ENCODE results near the gene C1D. TPM values are rescaled to one million over a fixed set of nuclear protein-coding genes. Genes with fewer than 3 reads are reported as not detected.

C1D gene
- total and polyA plus RNA-seq, 2 donors (not counting 1 experiment from before 2014, with no cell fraction given), result 21.3 to 63.1 TPM

DNA sequence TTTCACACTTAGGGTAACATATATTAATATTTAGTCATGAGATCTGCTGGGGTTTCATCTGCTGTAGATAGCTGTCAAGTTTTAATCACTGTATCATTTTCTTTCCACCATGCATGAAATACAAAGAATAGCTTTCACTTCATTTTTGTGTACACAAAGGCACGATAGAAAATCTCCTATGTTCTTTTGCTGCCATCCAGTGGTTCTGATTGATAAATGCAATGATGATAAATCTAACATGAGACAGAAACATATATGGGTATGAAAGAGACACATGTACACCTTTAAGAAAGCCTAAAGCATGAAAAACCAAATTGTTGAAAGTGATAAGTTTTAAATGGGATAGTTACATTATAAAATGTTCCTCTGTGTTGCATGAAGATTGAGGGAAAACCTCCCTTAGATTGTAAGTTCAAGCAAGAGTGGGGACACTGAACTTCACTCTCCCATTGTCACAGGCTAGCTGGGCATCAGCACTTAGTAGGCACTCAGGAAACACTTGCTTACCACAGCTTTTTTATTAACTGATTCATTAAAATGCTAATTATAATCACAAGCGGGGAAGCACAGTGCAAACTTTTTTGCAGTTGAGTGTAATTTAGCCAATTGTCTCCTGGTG, 31.2 kb downstream of the C1D start:
- Histone ChIP-seq H3K4me1 (ENCODE audit: control insufficient read depth, extremely low read depth, insufficient read depth, low read length) (no peaks in the 10 kb centered on the region), H2AFZ (ENCODE audit: low read length) (peak overlapping the region; percentile 65), H3K4me2 (ENCODE audit: extremely low read depth, insufficient read depth, low read length) (peak overlapping the region; percentile 68), H4K20me1 (ENCODE audit: control insufficient read depth, extremely low read depth, insufficient read depth, low read length) (no peaks in the 10 kb centered on the region), H3K36me3 (ENCODE audit: control insufficient read depth, insufficient read depth, low read length) (no peaks in the 10 kb centered on the region), H3K4me3 (replicated peaks in 1 of 4; ENCODE audit: control extremely low read depth in 1 of 4, insufficient read depth in 1 of 4, low read depth in 3 of 4, low read length in 4 of 4) (no peak overlapping the region), H3K27ac (ENCODE audit: insufficient read depth, low read length) (no peak overlapping the region), H3K79me2 (ENCODE audit: control insufficient read depth, insufficient read depth, low read length) (no peaks in the 10 kb centered on the region), H3K9me3 (ENCODE audit: control insufficient read depth, insufficient read depth, low read depth, low read length) (no peaks in the 10 kb centered on the region), H3K27me3 (ENCODE audit: control insufficient read depth, insufficient read depth, low read length) (no peaks in the 10 kb centered on the region), H3K9ac (ENCODE audit: insufficient read depth, low read length) (no peak overlapping the region)
- peak; percentile 50 to 78 for DNase-seq (ENCODE audit: low read depth in 2 of 2)
- no peak for TF ChIP-seq EZH2 (IDR thresholded peaks at IDR 0.05; ENCODE audit: low read length, missing control alignments)
- TF ChIP-seq, protein P1, sequence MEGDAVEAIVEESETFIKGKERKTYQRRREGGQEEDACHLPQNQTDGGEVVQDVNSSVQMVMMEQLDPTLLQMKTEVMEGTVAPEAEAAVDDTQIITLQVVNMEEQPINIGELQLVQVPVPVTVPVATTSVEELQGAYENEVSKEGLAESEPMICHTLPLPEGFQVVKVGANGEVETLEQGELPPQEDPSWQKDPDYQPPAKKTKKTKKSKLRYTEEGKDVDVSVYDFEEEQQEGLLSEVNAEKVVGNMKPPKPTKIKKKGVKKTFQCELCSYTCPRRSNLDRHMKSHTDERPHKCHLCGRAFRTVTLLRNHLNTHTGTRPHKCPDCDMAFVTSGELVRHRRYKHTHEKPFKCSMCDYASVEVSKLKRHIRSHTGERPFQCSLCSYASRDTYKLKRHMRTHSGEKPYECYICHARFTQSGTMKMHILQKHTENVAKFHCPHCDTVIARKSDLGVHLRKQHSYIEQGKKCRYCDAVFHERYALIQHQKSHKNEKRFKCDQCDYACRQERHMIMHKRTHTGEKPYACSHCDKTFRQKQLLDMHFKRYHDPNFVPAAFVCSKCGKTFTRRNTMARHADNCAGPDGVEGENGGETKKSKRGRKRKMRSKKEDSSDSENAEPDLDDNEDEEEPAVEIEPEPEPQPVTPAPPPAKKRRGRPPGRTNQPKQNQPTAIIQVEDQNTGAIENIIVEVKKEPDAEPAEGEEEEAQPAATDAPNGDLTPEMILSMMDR (conservative IDR thresholded peaks at IDR 0.05 in 1 of 2, IDR thresholded peaks at IDR 0.05 in 1 of 2; ENCODE audit: low read depth in 1 of 2, low read length in 2 of 2), result peak; percentile 29 to 63

DNA sequence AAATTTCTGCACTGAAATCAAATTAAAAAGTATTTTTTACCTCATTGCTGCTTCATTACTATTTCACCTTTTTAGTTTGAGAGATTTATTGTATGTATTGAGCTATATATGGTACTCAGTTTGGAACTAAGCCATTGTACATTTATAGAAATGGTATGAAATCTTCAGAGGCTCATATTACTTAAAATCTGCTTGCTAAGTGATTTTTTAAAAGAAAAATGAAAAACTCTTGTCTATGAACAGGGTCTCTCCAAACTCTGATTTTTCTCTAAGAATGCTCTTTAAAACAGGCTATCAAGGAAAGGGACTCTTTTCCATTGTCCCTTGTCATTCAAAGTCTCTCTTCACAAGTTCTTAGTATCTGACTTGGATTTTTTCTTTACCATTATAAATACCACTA, 31.8 kb downstream of the C1D start:
- Histone ChIP-seq H3K4me3 (replicated peaks in 1 of 4; ENCODE audit: control extremely low read depth in 1 of 4, insufficient read depth in 1 of 4, low read depth in 3 of 4, low read length in 4 of 4) (no peak overlapping the region), H3K9me3 (ENCODE audit: control insufficient read depth, insufficient read depth, low read depth, low read length) (no peaks in the 10 kb centered on the region), H4K20me1 (ENCODE audit: control insufficient read depth, extremely low read depth, insufficient read depth, low read length) (no peaks in the 10 kb centered on the region), H3K4me2 (ENCODE audit: extremely low read depth, insufficient read depth, low read length) (peak overlapping the region; percentile 68), H3K9ac (ENCODE audit: insufficient read depth, low read length) (no peak overlapping the region), H3K4me1 (ENCODE audit: control insufficient read depth, extremely low read depth, insufficient read depth, low read length) (no peaks in the 10 kb centered on the region), H3K79me2 (ENCODE audit: control insufficient read depth, insufficient read depth, low read length) (no peaks in the 10 kb centered on the region), H2AFZ (ENCODE audit: low read length) (peak overlapping the region; percentile 65), H3K27me3 (ENCODE audit: control insufficient read depth, insufficient read depth, low read length) (no peaks in the 10 kb centered on the region), H3K36me3 (ENCODE audit: control insufficient read depth, insufficient read depth, low read length) (no peaks in the 10 kb centered on the region), H3K27ac (ENCODE audit: insufficient read depth, low read length) (no peak overlapping the region)
- TF ChIP-seq, protein P1 (conservative IDR thresholded peaks at IDR 0.05 in 1 of 2, IDR thresholded peaks at IDR 0.05 in 1 of 2; ENCODE audit: low read depth in 1 of 2, low read length in 2 of 2), result no peak
- no peak for TF ChIP-seq EZH2 (IDR thresholded peaks at IDR 0.05; ENCODE audit: low read length, missing control alignments)
- peak in 1 of 2 donors; percentile 38 for DNase-seq (ENCODE audit: low read depth in 2 of 2)

GRCh38 chr2:68030529-68030928, 32.3 kb downstream of the C1D start:
- Histone ChIP-seq H3K36me3 (ENCODE audit: control insufficient read depth, insufficient read depth, low read length) (no peaks in the 10 kb centered on the region), H3K4me1 (ENCODE audit: control insufficient read depth, extremely low read depth, insufficient read depth, low read length) (no peaks in the 10 kb centered on the region), H3K27me3 (ENCODE audit: control insufficient read depth, insufficient read depth, low read length) (no peaks in the 10 kb centered on the region), H2AFZ (ENCODE audit: low read length) (no peak overlapping the region), H3K9ac (ENCODE audit: insufficient read depth, low read length) (no peak overlapping the region), H3K27ac (ENCODE audit: insufficient read depth, low read length) (no peak overlapping the region), H3K9me3 (ENCODE audit: control insufficient read depth, insufficient read depth, low read depth, low read length) (no peaks in the 10 kb centered on the region), H3K79me2 (ENCODE audit: control insufficient read depth, insufficient read depth, low read length) (no peaks in the 10 kb centered on the region), H3K4me2 (ENCODE audit: extremely low read depth, insufficient read depth, low read length) (no peak overlapping the region), H4K20me1 (ENCODE audit: control insufficient read depth, extremely low read depth, insufficient read depth, low read length) (no peaks in the 10 kb centered on the region), H3K4me3 (replicated peaks in 1 of 4; ENCODE audit: control extremely low read depth in 1 of 4, insufficient read depth in 1 of 4, low read depth in 3 of 4, low read length in 4 of 4) (no peak overlapping the region)
- TF ChIP-seq EZH2 (IDR thresholded peaks at IDR 0.05; ENCODE audit: low read length, missing control alignments), result no peak
- TF ChIP-seq, protein P1 (conservative IDR thresholded peaks at IDR 0.05 in 1 of 2, IDR thresholded peaks at IDR 0.05 in 1 of 2; ENCODE audit: low read depth in 1 of 2, low read length in 2 of 2), result no peak
- no peak for DNase-seq (ENCODE audit: low read depth in 2 of 2)

All from fibroblast of lung (primary cell).